ENCODE data around the gene ANKRD31. TPM values are rescaled to one million over a fixed set of nuclear protein-coding genes. Genes with fewer than 3 reads are reported as not detected.

Gene ANKRD31
- total RNA-seq, 1 experiment from 2014 or later, result 0.48 TPM

- CTCF ChIA-PET, result no interaction called here
Measured at GRCh38 chr5:75062925-75063531, 173.7 kb downstream of the ANKRD31 start.

GRCh38 chr5:75059912-75060545 lies 176.6 kb downstream of the ANKRD31 start:
- Histone ChIP-seq H2AFZ (no peak overlapping the region), H3K27ac (no peak overlapping the region), H3K4me1 (replicated peaks; ENCODE audit: insufficient read depth) (0 out of 2 replicates have a peak, but pooled peaks cover 8% of the 10 kb centered on the region), H3K4me2 (no peak overlapping the region), H3K9me2 (ENCODE audit: insufficient read depth) (no peaks in the 10 kb centered on the region), H3K27me3 (ENCODE audit: insufficient read depth, low read depth) (no peaks in the 10 kb centered on the region), H4K20me1 (ENCODE audit: insufficient read depth) (no peaks in the 10 kb centered on the region), H3K4me3 (no peak overlapping the region), H3F3A (ENCODE audit: insufficient read depth, low read depth) (no peaks in the 10 kb centered on the region; the same call in 1 of the 2 replicates), H3K36me3 (ENCODE audit: low read depth) (no peaks in the 10 kb centered on the region), H3K79me2 (ENCODE audit: low read depth) (no peaks in the 10 kb centered on the region), H3K9me3 (ENCODE audit: insufficient read depth, low read depth) (no peaks in the 10 kb centered on the region)
- intact Hi-C loops (cut with micrococcal nuclease; ENCODE audit: unreplicated experiment), result loop anchor here (10.0 kb wide), 1 partner anchor 295 kb away; the partner anchor contains the start of genes GFM2 and NSA2
- CTCF ChIA-PET, result no interaction called here
- DNase-seq, result no peak
- TF ChIP-seq EZH2 (IDR thresholded peaks at IDR 0.05; ENCODE audit: low read depth), result no peak
- no peak for TF ChIP-seq CTCF (conservative IDR thresholded peaks at IDR 0.05)
- POLR2A ChIA-PET (ENCODE audit: unreplicated experiment), result interaction anchor here (0.8 kb wide), 1 partner anchor 10 kb away, joined by 11 read pairs; no protein-coding TSS in a partner anchor
- no TSS peak for BruUV-seq (replicated peaks)

More at GRCh38 chr5:75062925-75063531, 173.7 kb downstream of the ANKRD31 start:
- H3K9me3 ChIP-seq (ENCODE audit: insufficient read depth, low read depth), result no peaks in the 10 kb centered on the region
- POLR2A ChIA-PET (ENCODE audit: unreplicated experiment), result no interaction called here
- intact Hi-C loops (cut with micrococcal nuclease; ENCODE audit: unreplicated experiment), result no loop called here
- H3K27me3 ChIP-seq (ENCODE audit: insufficient read depth, low read depth), result no peaks in the 10 kb centered on the region
- no peaks in the 10 kb centered on the region for H3F3A ChIP-seq (ENCODE audit: insufficient read depth, low read depth)
- no peak overlapping the region for H3K4me3 ChIP-seq
- no peak for DNase-seq
- 0 out of 2 replicates have a peak, but pooled peaks cover 4% of the 10 kb centered on the region for H3K4me1 ChIP-seq (replicated peaks; ENCODE audit: insufficient read depth)
- no peaks in the 10 kb centered on the region for H4K20me1 ChIP-seq (ENCODE audit: insufficient read depth)
- no peak overlapping the region for H3K4me2 ChIP-seq
- no peaks in the 10 kb centered on the region for H3K79me2 ChIP-seq (ENCODE audit: low read depth)
- H2AFZ ChIP-seq, result no peak overlapping the region
- peaks cover 6% of the 10 kb centered on the region; the same call in 1 of the 2 replicates for H3K9me2 ChIP-seq (ENCODE audit: insufficient read depth)
- no peaks in the 10 kb centered on the region for H3K36me3 ChIP-seq (ENCODE audit: low read depth)
- H3K27ac ChIP-seq, result no peak overlapping the region
- no TSS peak for BruUV-seq (replicated peaks)
- TF ChIP-seq CTCF (conservative IDR thresholded peaks at IDR 0.05), result no peak
- TF ChIP-seq EZH2 (IDR thresholded peaks at IDR 0.05; ENCODE audit: low read depth), result no peak

- Histone ChIP-seq H3K4me2 (no peak overlapping the region), H3K4me3 (no peak overlapping the region), H3K4me1 (replicated peaks; ENCODE audit: insufficient read depth) (0 out of 2 replicates have a peak, but pooled peaks cover 8% of the 10 kb centered on the region), H4K20me1 (ENCODE audit: insufficient read depth) (no peaks in the 10 kb centered on the region), H3K27me3 (ENCODE audit: insufficient read depth, low read depth) (no peaks in the 10 kb centered on the region), H3K9me2 (ENCODE audit: insufficient read depth) (no peaks in the 10 kb centered on the region), H3K79me2 (ENCODE audit: low read depth) (no peaks in the 10 kb centered on the region), H2AFZ (peak overlapping the region; percentile 50; the same call in 1 of the 2 replicates), H3K27ac (no peak overlapping the region), H3F3A (ENCODE audit: insufficient read depth, low read depth) (no peaks in the 10 kb centered on the region; the same call in 1 of the 2 replicates), H3K36me3 (ENCODE audit: low read depth) (no peaks in the 10 kb centered on the region), H3K9me3 (ENCODE audit: insufficient read depth, low read depth) (no peaks in the 10 kb centered on the region)
- ChIA-PET CTCF (no interaction called here), POLR2A (ENCODE audit: unreplicated experiment) (no interaction called here)
- intact Hi-C loops (cut with micrococcal nuclease; ENCODE audit: unreplicated experiment), result loop anchor here (10.0 kb wide), 1 partner anchor 294 kb away; the partner anchor contains the start of genes GFM2 and NSA2
- BruUV-seq (replicated peaks), result no TSS peak
- TF ChIP-seq CTCF (conservative IDR thresholded peaks at IDR 0.05), result no peak
- TF ChIP-seq EZH2 (IDR thresholded peaks at IDR 0.05; ENCODE audit: low read depth), result no peak
- no peak for DNase-seq
Measured at GRCh38 chr5:75058986-75059535, 177.6 kb downstream of the ANKRD31 start.

Measured in PC-9 (cell line).